Brain microvascular endothelial cell (primary cell): ENCODE results near the gene PDZRN3.

Experiments used
- DNase-seq: peaks from one replicate; pipeline ENCODE4 v3.0.0-alpha.2; 2020
- H3K27ac ChIP-seq: fragments of 250-450 bp; sonication (Bioruptor Pico); 2 replicates; pipeline ENCODE4 v1.5.1; 2020; ENCODE audit warnings: mild to moderate bottlenecking, moderate library complexity
- H3K27me3 ChIP-seq: fragments of 250-450 bp; sonication (Bioruptor Pico); replicated peaks from 2 replicates; pipeline ENCODE4 v1.5.1; 2020; ENCODE audit warnings: mild to moderate bottlenecking
- H3K36me3 ChIP-seq: fragments of 250-450 bp; sonication (Bioruptor Pico); replicated peaks from 2 replicates; pipeline ENCODE4 v1.5.1; 2020; ENCODE audit warnings: mild to moderate bottlenecking
- H3K4me3 ChIP-seq: 2 replicates; pipeline ENCODE4 v1.5.1; 2011; ENCODE audit warnings: low read depth, mild to moderate bottlenecking, control low read depth, low read length, moderate library complexity
- CTCF ChIP-seq: IDR thresholded peaks from 2 replicates; pipeline ENCODE4 v1.5.1; 2011; ENCODE audit warnings: low read depth, mild to moderate bottlenecking, moderate library complexity, low read length, control low read depth, inconsistent platforms; ENCODE audit errors: missing control alignments
- in situ Hi-C: cut with HindIII; loops from 2 replicates; pipeline ENCODE4 v1.10.0; 2017; ENCODE audit warnings: low sequenced_read_pairs, low pct_ligation_motif_present

Gene PDZRN3

GRCh38 chr3:73403444-73403843 is 221.3 kb downstream of the PDZRN3 start:
- no peaks in the 10 kb centered on the region for H3K27me3 ChIP-seq
- no peak overlapping the region for H3K4me3 ChIP-seq
- no peak for DNase-seq
- TF ChIP-seq CTCF: no peak
- no peaks in the 10 kb centered on the region for H3K36me3 ChIP-seq
- no peak overlapping the region for H3K27ac ChIP-seq
- in situ Hi-C loops: no loop called here

GRCh38 chr3:73401616-73402279 is 223.0 kb downstream of the PDZRN3 start:
- no peak for TF ChIP-seq CTCF
- no peaks in the 10 kb centered on the region for H3K27me3 ChIP-seq
- H3K4me3 ChIP-seq: no peak overlapping the region
- no peak overlapping the region for H3K27ac ChIP-seq
- no peak for DNase-seq
- in situ Hi-C loops: no loop called here
- no peaks in the 10 kb centered on the region for H3K36me3 ChIP-seq

GRCh38 chr3:73401059-73401458 is 223.7 kb downstream of the PDZRN3 start:
- Histone ChIP-seq H3K27me3 (no peaks in the 10 kb centered on the region), H3K27ac (no peak overlapping the region), H3K4me3 (no peak overlapping the region), H3K36me3 (no peaks in the 10 kb centered on the region)
- no peak for TF ChIP-seq CTCF
- DNase-seq: no peak
- in situ Hi-C loops: no loop called here

- in situ Hi-C loops: no loop called here
- no peak for TF ChIP-seq CTCF
- H3K27ac ChIP-seq: no peak overlapping the region
- H3K4me3 ChIP-seq: no peak overlapping the region
- no peaks in the 10 kb centered on the region for H3K27me3 ChIP-seq
- H3K36me3 ChIP-seq: no peaks in the 10 kb centered on the region
- DNase-seq: no peak
Measured at GRCh38 chr3:73399666-73400253, 225.0 kb downstream of the PDZRN3 start.

GRCh38 chr3:73399106-73399505 is 225.6 kb downstream of the PDZRN3 start:
- Histone ChIP-seq H3K27ac (no peak overlapping the region), H3K4me3 (no peak overlapping the region), H3K27me3 (no peaks in the 10 kb centered on the region), H3K36me3 (no peaks in the 10 kb centered on the region)
- in situ Hi-C loops: no loop called here
- DNase-seq: no peak
- no peak for TF ChIP-seq CTCF

- Histone ChIP-seq H3K27ac (no peak overlapping the region), H3K36me3 (no peaks in the 10 kb centered on the region), H3K27me3 (no peaks in the 10 kb centered on the region), H3K4me3 (no peak overlapping the region)
- no peak for DNase-seq
- TF ChIP-seq CTCF: no peak
- in situ Hi-C loops: no loop called here
Measured at GRCh38 chr3:73398084-73398483, 226.7 kb downstream of the PDZRN3 start.
